GM21619 (cell line): ENCODE results near the gene RASA1.
"Not testable (repeated sequence)": the region's sequence is repeated elsewhere in the genome, so short reads cannot be mapped to it uniquely, and the experiment has no call there.

Experiments
- ATAC-seq: cut with Tn5 transposase; IDR thresholded peaks from one replicate; pipeline ENCODE4 v1.9.1; 2021; ENCODE audit not compliant: unreplicated experiment

The RASA1 gene

DNA sequence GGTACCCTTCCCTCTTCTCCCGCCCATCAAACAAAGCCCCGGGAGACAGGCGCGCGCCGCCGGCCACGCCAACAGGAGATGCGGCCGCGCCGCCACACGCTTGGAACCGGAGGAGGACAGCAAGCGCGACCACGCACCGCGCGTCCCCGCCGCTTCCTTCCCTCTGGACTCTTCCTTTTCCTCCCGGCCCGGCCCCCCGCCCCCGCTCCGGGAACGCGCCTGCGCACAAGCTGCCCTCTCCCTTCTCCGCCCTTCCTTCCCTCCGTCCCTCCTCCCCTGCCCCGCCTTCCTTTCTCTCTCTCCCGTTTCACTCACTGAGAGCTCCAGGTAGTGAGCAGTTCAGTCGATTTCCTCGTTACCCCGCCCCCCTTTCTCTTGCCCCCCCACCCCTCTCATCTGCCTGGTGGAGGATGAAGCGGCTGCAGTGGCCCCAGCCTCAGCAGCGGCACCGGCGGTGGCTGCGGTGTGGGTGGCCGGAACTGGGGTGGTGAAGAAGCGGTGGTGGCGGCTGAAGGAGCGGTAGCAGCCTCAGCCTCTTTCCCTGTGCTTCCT lies at the start of gene RASA1:
RASA1 (plus strand) TSS at position 310 of the 552 bp plus-strand sequence. CDS start 569 bp downstream, outside the sequence.
- peak; percentile 49 for ATAC-seq

DNA sequence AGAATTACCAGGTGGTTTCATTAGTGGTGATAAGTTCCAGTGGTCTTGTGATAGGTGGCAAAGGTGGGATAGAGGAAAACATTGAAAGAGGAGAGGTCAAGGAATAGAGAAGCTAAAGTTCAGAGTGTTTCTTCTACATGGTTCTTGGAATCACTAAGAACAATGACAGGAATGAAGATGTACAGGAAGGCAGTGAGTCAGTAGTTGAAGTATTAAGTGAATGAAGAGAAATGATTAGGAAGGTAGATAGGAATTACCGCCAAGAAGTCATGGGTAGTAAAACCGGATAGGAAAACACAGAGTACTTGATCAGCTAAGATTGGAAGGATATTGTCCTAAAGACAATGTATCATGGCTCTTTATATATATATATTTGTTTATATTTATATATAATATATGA lies 37.9 kb upstream of the RASA1 start:
- no peak for ATAC-seq

DNA sequence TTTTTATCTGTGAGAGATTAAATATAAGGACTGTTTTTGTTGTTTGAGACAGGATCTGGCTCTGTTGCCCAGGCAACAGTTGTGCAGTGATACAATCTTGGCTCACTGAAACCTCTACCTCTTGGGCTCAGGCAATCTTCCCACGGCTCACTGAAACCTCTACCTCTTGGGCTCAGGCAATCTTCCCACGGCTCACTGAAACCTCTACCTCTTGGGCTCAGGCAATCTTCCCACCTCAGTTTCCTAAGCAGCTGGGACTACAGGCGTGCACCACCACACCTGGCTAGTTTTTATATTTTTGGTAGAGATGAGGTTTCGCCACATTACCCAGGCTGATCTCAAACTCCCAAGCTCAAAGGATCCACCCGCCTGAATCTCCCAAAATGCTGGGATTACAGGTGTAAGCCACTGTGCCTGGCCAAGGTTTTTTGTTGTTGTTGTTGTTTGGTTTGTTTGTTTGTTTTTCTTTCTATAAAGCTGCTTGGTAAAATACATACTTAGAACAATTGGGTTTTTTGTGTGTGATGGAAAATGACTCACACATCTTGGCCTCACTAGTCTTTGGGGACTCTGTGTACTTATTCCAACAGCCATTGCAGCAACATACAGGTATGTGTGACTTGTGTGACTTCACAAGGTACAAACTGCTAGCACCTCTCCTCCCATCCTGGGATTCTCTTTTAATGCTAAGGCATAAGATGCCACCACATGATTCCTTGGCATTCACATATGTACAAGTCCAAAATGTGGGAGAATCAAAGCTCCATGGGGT lies 36.5 kb upstream of the RASA1 start:
- peak; percentile 94 for ATAC-seq

DNA sequence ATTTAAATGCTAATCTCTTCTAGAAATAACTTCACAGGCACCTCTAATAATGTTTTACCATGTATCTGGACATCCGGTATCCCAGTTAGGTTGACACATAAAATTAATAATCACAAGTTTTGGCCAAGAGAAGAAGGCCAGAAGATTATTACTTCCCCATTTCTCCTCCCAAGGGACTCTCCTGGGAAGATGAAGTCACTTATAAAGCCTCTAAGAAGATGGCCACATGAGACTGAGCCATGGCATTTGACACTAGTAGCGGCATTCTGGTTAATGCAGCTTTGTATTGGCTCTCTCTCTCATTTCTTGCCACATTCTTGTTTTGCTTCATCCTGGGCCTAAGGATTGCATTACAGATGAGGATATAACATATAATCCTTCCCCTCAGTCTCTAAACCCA lies 34.5 kb upstream of the RASA1 start:
- no peak for ATAC-seq

DNA sequence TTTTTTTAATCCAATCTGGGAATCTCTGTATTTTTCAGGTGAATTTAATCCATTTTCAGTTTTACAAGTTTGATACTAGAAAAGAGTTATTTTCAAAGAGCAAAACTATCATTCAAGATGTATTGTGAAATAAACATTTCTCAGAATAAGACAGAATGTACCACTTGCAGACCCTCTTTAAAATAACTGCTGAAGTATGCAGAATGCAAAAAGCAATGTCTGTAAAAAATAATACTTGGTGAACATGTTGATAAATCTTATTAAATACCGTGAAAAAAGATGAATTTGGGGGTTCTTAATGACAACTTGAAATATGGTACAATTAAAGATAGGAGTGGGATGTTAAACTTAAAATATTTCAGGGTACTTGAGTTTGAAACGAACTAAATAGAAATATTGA lies 26.1 kb upstream of the RASA1 start:
- no peak for ATAC-seq

DNA sequence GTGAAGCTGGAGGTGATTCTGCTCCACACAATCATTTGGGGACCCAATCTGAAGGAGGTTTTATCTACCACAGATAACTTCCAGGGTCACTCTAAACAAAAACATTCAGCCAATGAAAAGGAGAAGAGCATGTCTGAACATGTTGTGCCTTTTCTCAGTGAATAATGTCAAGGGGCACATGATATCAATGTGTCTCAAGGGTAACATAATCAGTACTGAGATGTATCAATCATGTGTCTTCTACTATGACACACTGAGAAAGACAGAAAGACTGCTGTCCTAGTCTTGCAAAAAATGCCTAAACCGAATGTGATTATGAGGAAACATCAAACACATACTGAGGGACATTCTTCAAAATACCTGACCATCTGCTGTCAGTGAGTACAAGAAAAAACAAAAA lies 25.4 kb upstream of the RASA1 start:
- no peak for ATAC-seq

DNA sequence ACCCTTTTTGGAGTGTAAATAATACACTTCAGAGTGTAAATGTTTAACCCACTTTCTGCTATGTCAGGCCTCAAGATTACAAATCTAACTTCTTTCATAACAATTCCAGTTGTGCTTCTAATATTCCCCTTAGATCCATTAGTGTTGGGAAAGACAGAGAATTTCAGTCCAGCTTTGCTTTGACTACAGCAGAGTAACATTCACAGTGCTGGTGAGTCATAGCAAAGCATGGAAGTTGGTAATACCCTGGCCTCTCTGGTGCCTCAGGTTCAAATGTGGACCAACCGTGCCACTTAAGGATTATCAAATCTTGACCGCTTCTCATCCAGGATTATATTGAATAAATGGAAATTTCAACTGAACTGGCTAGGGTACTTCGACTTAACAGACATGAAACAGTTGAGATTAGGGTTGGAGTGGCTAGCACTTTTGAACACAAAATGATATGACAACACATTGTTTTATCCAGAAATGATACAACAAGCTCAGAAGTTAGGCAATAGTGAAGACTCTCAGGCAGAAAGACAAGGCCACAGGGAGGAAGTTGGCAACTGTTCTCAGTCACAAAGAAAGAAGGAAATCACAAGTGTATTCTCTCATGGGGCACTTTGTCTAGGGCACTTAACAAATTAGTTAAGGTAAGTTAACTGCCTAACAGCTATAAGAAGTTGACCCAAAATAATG lies 24.4 kb upstream of the RASA1 start:
- no peak for ATAC-seq

DNA sequence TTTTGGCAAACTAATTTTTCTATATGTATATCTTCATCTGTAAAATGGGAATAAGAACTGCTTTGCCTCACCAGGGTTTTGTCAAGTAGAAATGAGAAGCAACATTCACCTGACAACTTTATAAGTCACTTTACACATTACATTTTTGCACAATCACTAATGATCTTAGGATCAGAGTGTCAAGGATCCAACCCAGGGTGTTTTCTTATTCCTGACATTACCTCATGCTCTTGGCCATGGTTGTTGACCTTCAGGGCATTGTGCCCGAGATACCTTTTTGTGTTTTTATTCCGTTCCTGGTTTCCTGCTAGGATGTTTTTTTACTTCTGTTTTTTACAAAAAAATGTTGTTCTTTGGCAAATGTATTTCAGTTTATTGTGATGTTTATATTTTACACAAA lies 22.2 kb upstream of the RASA1 start:
- no peak for ATAC-seq

DNA sequence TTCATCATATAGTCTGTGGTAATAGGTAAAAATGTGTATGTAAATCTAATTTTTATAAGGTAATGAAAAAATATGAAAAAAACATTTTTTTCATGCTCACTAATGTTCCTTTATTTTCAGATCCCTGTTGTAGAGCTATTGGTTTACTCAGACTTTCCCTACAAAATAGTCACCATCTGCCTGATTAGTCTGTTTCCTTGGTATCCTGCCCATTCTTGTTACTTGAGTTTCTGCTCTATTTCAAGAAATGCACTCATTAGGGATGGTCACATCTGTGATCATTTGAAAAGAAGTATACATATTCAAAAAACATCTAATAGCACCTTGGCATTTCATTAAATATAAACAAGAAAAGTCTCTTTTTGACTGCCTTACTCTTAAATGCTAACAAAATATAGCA lies 21.6 kb upstream of the RASA1 start:
- ATAC-seq = no peak

DNA sequence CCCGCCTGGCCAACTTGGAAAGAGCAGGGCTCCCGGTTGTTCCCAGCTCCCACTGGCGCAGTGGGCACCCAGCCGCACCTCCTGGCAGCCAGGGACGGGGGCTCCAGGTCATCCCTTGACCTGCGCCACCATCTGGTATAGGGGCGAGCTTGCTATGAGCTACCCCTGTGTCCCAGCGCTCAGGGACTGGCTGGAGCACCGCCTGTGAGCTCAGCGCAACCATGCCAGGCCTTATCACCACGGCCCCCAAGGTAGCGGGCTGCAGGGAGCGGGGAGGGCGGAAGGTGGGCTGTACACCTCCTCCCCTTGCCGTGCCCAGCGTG lies 15.4 kb upstream of the RASA1 start:
- ATAC-seq = no peak

DNA sequence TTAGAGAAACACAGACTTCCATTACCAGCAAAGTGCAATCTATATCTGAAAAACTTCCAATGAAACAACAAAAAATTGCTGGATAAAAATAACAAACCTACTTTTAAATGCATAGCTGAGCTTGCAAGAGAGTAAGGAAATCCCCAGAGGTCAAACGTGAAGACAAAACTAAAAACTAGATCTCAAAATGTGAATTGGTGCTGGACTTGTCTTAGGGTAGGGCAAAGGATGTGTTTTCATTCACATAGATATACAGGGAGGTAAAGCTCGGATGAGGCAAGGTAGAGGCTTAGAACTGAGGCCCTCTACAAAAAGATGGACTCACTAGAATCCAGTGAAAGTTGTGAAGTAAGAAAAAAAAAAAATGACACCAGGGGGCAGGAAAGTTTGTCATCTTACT lies 13.6 kb upstream of the RASA1 start:
- no peak for ATAC-seq

DNA sequence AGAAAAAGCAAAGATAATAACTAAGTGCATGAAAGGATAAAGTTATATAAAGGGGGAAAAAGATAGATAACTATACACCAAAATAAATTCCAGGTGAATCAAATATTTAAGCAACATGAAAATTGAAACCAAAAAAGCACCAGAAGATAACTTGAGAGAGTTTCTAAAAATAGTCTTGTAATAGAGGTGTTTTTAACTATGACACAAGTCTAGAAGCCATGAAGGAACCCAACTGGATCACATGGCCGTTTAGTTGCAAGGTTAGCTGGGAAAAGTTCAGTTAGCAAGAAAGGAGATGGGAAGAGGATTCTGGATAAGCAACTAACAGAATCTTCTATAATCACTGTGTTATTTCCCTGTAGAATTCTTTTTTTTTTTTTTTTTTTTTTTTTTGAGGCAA lies 9.2 kb upstream of the RASA1 start:
- ATAC-seq = no peak

DNA sequence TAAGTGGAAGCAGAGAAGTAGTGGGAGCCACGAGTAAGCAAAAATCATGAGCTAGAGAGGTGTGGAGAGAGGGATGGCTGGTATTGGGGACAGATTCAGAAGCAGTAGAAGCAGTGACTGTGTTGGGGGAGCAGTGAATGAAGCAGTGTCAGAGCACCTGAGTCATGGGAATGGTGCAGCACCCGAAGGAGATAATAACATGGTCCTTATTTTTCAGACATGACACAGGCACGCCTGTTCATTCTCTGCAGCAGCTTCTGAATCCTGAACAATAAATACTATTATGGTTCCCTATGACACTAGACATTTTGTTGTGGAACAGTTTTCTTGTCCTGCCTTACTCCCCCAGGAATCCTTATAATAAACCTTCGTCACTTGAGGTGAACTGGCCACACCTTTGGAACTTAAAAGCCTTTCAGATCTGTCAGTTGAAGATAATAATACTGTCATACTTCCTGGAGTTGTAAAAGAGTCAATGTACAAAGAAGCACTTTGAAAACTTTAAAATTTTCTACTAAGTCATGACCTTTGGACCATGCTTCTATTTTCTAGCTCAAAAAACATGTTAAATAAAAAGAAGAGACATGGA lies 7.0 kb upstream of the RASA1 start:
- ATAC-seq = no peak

DNA sequence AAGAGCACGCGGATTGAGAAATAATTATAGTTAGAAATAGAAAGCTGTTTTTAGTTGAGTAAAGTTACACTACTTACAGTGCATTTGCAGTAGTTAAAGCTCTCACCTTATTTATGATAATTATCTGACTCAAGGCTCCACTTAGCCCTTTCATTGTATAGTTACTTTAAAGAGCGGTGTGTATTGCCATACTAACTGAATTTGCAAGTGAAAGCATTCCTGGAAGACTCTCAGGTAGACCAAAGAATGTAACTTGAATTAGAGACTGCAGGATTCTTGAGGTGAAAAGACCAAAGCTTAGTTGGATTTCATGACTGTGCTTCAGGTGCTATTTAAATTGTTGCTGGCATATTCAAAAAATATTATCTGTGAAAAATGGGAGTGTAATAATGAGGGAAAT lies 4.2 kb upstream of the RASA1 start:
- ATAC-seq = no peak

DNA sequence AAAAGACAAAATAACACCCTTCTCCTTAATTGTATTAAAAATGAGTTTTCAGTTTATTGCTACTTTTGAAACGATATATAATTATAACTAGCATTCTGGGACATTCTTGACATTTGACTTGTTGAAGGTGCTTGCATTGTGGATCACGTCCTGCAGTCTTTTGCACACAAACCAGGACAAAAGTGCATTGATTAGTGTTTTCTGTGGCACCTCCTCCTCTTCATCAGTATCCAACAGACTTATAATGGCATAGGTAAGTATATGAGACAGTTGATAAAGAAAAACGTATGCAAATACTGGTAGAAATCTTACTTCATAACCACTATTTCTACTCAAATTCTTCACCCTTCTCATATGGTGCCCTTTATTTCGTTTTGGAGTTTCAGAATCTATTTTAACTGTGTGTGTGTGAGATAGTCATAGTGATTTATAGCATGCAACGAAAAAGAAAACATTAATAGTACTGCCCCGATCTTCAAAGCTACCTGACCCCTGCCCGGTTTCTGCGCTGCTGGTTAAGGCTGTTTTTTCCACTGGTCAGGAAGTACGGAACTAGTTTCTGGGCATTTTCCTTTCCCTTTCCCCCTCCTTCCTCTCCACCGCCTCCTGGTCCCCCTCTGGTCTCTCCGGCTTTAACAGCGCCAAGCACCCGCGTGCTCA lies 639 bp upstream of the RASA1 start:
- ATAC-seq = peak; percentile 10

DNA sequence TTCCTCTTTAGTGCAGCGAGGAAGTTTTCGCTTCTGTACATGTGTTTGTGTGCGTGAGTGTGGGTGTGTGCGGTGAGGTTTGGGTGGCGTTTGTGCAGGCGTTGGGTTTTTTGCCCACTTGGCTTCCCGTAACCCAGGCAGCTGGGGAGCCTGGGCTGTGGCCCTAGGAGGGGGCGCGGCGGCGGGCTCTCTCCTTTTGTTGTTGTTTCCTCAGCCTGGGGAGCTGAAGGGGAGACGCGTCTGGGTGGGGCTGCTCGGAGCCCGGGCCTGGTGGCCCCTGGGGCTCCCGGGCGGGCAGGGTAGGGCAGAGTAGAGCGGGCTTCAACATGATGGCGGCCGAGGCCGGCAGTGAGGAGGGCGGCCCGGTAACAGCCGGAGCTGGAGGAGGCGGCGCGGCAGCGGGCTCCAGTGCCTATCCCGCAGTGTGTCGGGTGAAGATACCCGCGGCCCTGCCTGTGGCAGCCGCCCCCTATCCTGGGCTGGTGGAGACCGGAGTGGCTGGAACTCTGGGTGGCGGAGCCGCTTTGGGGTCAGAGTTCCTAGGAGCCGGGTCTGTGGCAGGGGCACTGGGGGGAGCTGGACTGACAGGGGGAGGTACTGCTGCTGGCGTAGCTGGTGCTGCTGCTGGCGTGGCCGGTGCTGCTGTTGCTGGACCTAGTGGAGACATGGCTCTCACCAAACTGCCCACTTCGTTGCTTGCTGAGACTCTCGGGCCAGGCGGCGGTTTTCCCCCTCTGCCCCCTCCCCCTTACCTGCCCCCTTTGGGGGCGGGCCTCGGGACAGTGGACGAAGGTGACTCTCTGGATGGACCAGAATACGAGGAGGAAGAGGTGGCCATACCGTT lies 665 bp downstream of the RASA1 start:
- peak; percentile 59 for ATAC-seq

DNA sequence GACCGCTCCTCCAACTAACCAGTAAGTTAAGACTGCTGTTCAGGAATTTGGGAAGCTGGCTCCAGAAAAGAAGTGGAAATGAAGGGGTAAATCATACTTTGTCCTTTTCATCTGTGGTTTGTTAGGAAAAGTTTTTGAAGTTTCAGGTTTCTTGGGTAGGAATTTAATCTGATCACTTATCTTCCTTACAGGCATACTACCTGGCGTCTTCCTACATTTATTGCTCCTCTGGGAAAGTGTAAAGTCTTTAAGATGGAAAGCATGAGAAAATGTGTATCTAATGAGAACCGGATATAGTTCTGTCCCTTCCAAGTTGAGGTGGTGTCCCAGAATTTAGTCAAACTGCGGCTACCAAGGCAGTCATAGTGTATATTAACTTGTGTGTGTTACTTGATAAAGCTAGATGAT lies 1.3 kb downstream of the RASA1 start:
- ATAC-seq = no peak

DNA sequence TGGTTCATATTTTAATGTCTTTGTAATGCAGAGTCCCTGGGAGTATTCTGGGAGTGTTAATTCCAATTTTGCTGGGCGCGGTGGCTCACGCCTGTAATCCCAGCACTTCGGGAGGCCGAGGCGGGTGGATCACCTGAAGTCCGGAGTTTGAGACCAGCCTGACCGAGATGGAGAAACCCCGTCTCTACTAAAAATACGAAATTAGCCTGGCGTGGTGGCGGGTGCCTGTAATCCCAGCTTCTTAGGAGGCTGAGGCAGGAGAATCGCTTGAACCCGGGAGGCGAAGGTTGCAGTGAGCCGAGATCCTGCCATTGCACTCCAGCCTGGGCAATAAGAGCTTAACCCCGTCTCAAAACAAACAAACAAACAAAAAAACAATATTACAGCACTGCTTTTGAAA lies 3.2 kb downstream of the RASA1 start:
- not testable (repeated sequence) for ATAC-seq

DNA sequence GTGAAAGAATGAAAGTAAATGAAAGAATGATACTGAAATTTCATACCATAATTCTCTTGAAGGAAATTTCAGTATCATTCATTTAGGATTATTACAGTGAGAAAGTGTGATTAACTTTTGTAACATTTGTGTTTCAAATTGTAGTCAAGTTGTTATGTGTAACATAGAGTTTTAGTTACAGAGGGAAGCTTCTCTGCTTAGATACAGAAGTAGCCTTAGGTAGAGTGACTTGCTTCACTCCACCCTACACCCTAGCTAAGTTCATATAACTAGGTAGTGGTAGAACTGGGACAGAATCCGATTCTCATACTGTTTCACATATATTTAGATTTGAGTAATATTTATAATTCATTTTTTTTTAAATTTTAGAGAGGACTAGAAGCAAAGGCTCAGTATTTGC lies 9.0 kb downstream of the RASA1 start:
- ATAC-seq = no peak

DNA sequence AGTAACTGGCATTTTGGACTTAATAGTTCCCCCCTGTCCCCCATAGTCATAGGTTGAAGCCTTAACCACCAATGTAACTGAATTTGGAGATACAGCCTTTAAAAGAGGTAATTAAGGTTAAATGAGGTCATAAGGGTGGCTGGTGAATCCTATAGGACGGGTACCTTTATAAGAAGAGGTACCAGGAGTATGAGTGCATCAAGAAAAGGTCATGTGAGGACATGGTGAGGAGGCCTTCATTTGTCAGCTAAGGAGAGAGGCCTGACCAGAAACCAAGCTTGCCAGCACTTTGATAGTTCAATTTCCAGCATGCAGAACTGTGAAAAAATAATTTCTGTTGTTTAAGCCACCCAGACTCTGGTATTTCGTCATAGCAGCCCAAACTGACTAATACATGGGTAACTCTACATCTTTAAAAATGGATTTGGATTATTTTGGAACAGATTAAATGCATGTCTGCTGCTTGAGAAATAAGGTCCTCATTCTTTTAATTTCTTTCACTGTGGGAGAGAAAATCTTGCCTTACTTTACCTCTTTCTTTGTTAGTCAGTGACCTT lies 9.7 kb downstream of the RASA1 start:
- no peak for ATAC-seq
